Measurements from ENCODE around the gene OFD1.

OFD1 gene

GRCh38 chrX:13711141-13711540 lies 23.4 kb upstream of the OFD1 start:
- TF ChIP-seq TAF1 (IDR thresholded peaks at IDR 0.05; ENCODE audit: low read depth) (no peak), CREB1 (IDR thresholded peaks at IDR 0.05; ENCODE audit: low read depth) (no peak)

DNA sequence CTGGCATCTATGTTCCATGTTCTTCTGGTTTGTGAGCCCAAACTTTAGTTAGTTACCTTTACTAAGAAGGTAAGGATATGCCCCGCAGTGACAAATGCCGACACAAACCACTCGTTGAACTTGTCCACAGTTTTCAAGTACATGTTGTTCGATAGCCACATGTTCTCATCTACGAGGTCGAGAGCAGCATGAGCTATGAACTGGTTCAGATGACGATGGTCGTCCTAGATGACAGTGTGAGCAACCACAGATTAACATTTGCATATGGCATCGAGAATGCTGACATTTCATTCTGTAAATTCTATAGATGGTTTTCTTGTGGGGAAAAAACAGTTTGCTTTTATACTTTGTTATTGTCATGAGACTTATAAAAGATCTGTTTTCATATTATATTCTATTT lies 18.1 kb upstream of the OFD1 start:
- no peak for TF ChIP-seq TAF1 (IDR thresholded peaks at IDR 0.05; ENCODE audit: low read depth)
- TF ChIP-seq USF1 (IDR thresholded peaks at IDR 0.05) = no peak
- no peak for TF ChIP-seq EGR1 (IDR thresholded peaks at IDR 0.05)
- no peak for TF ChIP-seq TCF12 (IDR thresholded peaks at IDR 0.05; ENCODE audit: low read depth)
- TF ChIP-seq EP300 (IDR thresholded peaks at IDR 0.05; ENCODE audit: borderline replicate concordance) = no peak
- no peak for TF ChIP-seq YY1 (IDR thresholded peaks at IDR 0.05; ENCODE audit: low read depth)

GRCh38 chrX:13716905-13717304 lies 17.6 kb upstream of the OFD1 start:
- TF ChIP-seq ZBTB7A (IDR thresholded peaks at IDR 0.05; ENCODE audit: low read depth) = no peak
- TF ChIP-seq, protein P1, sequence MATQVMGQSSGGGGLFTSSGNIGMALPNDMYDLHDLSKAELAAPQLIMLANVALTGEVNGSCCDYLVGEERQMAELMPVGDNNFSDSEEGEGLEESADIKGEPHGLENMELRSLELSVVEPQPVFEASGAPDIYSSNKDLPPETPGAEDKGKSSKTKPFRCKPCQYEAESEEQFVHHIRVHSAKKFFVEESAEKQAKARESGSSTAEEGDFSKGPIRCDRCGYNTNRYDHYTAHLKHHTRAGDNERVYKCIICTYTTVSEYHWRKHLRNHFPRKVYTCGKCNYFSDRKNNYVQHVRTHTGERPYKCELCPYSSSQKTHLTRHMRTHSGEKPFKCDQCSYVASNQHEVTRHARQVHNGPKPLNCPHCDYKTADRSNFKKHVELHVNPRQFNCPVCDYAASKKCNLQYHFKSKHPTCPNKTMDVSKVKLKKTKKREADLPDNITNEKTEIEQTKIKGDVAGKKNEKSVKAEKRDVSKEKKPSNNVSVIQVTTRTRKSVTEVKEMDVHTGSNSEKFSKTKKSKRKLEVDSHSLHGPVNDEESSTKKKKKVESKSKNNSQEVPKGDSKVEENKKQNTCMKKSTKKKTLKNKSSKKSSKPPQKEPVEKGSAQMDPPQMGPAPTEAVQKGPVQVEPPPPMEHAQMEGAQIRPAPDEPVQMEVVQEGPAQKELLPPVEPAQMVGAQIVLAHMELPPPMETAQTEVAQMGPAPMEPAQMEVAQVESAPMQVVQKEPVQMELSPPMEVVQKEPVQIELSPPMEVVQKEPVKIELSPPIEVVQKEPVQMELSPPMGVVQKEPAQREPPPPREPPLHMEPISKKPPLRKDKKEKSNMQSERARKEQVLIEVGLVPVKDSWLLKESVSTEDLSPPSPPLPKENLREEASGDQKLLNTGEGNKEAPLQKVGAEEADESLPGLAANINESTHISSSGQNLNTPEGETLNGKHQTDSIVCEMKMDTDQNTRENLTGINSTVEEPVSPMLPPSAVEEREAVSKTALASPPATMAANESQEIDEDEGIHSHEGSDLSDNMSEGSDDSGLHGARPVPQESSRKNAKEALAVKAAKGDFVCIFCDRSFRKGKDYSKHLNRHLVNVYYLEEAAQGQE (IDR thresholded peaks at IDR 0.05; ENCODE audit: low read depth) = no peak

DNA sequence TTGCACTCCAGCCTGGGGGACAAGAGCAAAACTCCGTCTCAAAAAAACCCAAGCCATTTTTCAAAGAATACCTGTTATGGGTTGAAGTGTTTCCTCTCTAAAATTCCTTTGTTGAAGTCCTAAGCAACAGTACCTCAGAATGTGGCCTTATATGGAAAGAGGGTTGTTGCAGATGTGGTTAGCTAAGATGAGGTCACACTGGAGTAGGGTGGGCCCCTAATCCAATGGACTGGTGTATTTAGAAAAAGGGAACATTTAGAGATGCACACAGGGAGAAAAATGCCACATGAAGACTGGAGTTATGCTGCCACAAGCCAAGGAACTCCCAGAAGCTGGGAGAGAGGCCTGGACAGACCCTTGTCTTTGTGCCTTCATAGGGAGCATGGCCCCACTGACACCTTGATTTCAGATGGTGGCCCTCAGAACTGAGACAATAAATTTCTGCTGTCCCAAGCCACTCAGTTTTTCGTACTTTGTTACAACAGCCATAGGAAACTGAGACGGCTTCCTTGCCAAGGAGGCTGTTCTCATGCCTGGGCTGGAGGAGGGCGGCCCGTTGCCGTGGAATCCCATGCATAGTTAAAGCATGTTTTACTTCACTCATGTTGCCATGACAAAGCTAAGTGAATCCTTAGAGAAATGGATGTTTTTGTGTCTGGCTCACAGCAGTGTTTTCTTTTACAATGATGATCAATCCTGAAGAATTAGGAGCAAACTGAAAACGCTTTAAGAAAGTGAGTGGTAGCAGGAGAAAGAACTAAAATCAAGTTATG lies 16.7 kb upstream of the OFD1 start:
- TF ChIP-seq RAD21 (IDR thresholded peaks at IDR 0.05; ENCODE audit: low read depth) (no peak), FOXM1 (IDR thresholded peaks at IDR 0.05; ENCODE audit: borderline replicate concordance, low read depth) (no peak), NFIC (IDR thresholded peaks at IDR 0.05) (no peak), TCF12 (IDR thresholded peaks at IDR 0.05; ENCODE audit: low read depth) (no peak), TAF1 (IDR thresholded peaks at IDR 0.05; ENCODE audit: low read depth) (no peak), TEAD4 (IDR thresholded peaks at IDR 0.05) (no peak), EGR1 (IDR thresholded peaks at IDR 0.05) (no peak), MAX (IDR thresholded peaks at IDR 0.05) (no peak), EP300 (IDR thresholded peaks at IDR 0.05; ENCODE audit: borderline replicate concordance) (no peak), CEBPB (IDR thresholded peaks at IDR 0.05) (no peak), USF1 (IDR thresholded peaks at IDR 0.05) (no peak), ZBTB7A (IDR thresholded peaks at IDR 0.05; ENCODE audit: low read depth) (no peak), CREB1 (IDR thresholded peaks at IDR 0.05; ENCODE audit: low read depth) (no peak), YY1 (IDR thresholded peaks at IDR 0.05; ENCODE audit: low read depth) (no peak)
- TF ChIP-seq, protein P1 (IDR thresholded peaks at IDR 0.05; ENCODE audit: low read depth) = no peak

DNA sequence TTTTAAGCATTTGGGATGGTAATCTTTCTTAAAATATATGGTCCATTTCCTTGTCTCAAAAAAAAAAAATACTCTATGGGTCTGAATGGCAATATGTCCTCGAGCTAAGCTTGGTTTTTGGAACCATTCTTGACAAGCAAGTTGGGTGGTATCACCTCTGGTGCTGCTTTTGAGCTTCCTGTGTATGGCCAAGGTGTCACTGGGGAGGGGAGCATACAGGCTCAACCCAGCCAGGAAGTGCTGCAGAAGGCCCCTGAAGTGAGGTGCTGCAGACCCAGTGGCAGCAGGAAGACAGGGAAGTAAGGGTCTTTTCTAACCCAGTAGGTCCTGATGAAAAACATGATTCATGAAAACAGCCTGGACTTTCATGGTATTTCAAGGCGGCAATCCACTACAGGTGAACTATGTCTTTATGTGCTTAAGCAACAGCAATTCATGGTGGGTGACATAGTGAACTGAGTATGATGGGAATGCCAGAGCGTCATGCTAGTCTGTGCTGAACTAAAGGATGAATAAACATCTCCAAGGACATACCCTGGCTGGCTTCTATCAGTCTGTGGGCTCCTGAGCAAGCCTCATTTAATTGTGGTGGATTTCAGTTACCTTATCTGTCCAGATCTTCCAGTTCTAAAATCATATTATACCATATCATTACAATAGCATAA lies 15.2 kb upstream of the OFD1 start:
- TF ChIP-seq MAX (IDR thresholded peaks at IDR 0.05) (no peak), YY1 (IDR thresholded peaks at IDR 0.05; ENCODE audit: low read depth) (no peak), CEBPB (IDR thresholded peaks at IDR 0.05) (no peak), EGR1 (IDR thresholded peaks at IDR 0.05) (no peak), TEAD4 (IDR thresholded peaks at IDR 0.05) (no peak), TAF1 (IDR thresholded peaks at IDR 0.05; ENCODE audit: low read depth) (no peak), CREB1 (IDR thresholded peaks at IDR 0.05; ENCODE audit: low read depth) (no peak), USF1 (IDR thresholded peaks at IDR 0.05) (no peak), EP300 (IDR thresholded peaks at IDR 0.05; ENCODE audit: borderline replicate concordance) (no peak), NFIC (IDR thresholded peaks at IDR 0.05) (no peak)
- TF ChIP-seq, protein P1 (IDR thresholded peaks at IDR 0.05; ENCODE audit: low read depth) = no peak
